K562 (cell line): Measurements from ENCODE around the gene AP3M1.

Experiments
- ATF3 ChIP-seq, 2 experiments: fragments of 450-650 bp in 1 of 2; sonication (generic) in 1 of 2; formaldehyde crosslinking in 1 of 2; IDR thresholded peaks in 1 of 2; conservative IDR thresholded peaks in 1 of 2; 2 replicates each; pipeline versions ENCODE4 v1.6.1 to v1.8.1; 2016 to 2023; ENCODE audit warnings: mild to moderate bottlenecking in 2 of 2, moderate library complexity in 2 of 2, inconsistent platforms in 1 of 2, missing genetic modification reagents in 1 of 2
- HNRNPL ChIP-seq: fragments of 200-400 bp; formaldehyde crosslinking; IDR thresholded peaks from 2 replicates; pipeline ENCODE4 v1.6.1; 2017; ENCODE audit warnings: low read depth, mild to moderate bottlenecking, low read length

- no peak for TF ChIP-seq HNRNPL
- TF ChIP-seq ATF3 (IDR thresholded peaks at IDR 0.05) = no peak
- TF ChIP-seq ATF3 (CRISPR knock-in tag; conservative IDR thresholded peaks at IDR 0.05) = no peak
These were observed 38.8 kb downstream of the AP3M1 start for GRCh38 chr10:74111799-74112198.
